ENCODE data around the gene FOCAD.

Gene FOCAD

GRCh38 chr9:20684875-20685696 is 1.0 kb downstream of the FOCAD start:
- no peak for DNase-seq

DNA sequence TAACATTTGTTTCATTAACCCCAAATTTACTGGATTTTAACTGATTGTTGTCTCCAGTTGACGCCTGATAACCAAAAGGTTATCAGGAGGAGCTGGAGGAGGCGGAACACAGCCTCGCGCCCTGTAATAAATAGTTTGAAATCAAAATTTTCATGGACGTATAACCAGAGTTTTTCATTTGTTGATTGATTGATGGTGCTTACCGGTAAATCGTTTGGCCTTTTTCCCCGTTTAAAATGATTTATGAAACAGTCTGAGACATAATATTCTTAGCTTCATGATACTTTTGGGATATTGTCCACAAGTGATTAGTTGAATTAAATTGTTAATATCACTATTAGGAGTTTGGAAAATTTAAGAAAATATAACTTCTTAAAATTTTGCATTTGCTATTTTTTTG is 1.7 kb downstream of the FOCAD start:
- no peak for DNase-seq

DNA sequence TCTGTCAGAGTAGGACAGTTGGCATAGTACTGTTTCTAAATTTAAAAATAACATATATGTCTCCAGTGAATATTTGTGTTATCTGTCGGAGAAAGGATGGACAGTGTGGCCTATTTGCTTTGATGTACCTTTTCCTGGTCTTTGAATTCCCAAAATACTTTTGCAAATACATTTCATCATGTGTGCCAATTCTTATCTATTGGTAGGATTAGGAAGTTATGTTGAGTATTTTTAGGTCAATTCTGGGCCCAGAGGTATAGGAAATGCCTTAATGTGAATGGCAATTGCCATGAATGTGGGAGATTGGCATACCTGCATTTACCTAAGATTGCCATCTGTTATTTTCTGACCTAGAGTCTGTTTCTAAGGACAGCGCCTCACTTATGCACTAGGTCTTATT is 5.8 kb downstream of the FOCAD start:
- no peak for DNase-seq

- DNase-seq, result no peak
Observed at GRCh38 chr9:20692554-20692953, 8.5 kb downstream of the FOCAD start.

DNA sequence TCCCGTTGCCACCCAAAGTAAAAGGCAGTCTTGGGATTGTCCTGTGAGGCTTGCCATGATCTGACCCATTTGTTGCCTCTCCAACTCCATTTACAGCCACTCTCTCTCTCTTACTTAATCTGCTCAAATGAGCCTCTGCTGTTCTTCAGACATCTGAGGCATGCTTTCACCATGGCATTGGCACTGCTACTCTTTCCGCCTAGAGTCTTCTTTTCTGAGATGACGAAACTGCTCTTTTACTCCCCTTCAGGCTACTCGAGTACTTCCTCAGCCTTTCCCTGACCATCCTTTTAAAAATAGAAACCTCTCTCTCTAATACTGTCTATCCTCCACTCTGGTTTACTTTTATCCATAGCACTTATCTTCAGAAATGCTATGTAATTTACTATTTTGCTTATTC is 9.0 kb downstream of the FOCAD start:
- no peak for DNase-seq

DNA sequence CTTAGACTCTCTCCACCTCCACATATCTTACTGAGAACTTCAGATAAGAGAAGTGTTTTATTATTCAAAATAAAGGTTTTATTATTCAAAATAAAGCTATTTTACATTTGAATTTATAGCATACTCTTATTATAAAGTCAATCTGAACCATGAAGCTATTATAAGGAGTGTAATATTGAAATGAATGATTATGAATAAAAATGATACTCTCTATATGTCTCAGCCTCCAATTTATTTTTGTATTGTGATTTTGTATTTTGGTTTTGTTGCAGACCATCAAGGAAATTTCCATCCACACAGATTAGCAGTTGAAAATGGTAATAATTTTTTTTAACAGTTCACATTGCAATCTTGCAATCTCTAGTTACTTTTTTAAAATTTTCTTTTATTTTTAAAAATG is 10.2 kb downstream of the FOCAD start:
- no peak for DNase-seq

GRCh38 chr9:20697021-20697719 is 13.1 kb downstream of the FOCAD start:
- DNase-seq, result no peak

DNA sequence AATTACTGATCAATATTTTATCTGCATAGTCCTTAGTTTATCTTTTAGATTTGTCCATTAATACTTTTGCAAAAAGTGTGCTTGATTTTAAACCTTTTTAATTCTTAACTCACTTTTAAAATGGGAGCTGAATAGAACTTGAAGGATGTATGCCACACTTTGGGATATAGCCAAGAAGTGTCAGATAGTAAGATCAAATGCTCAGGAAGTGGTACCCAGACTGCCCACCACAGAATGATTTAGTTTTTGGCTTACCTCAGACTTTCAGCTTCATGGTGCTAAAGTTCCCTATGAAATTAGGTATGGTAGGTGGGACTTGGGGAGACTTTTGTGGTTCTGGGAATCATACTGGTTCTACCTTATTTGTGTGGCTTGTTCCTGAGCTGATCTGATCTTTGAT is 14.7 kb downstream of the FOCAD start:
- no peak for DNase-seq

DNA sequence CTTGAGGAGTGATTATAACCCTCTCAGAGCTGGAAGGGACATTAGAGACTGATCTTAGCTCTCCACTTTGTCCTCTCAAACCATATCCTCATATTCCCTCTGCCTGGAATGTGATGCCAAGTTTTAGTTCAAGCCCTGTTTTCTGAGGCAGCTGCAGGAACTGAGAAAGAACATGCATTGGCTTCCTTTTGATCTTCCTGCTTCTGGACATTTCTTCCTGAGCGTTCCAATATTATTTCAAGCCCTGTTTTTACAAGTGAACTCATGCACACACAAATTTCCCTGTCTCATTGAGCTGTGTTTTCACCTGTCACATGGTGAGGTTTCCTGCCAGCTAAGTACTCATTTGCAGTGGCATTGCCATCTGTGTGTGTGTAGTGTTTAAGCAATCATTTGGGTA is 17.0 kb downstream of the FOCAD start:
- DNase-seq, result no peak

DNA sequence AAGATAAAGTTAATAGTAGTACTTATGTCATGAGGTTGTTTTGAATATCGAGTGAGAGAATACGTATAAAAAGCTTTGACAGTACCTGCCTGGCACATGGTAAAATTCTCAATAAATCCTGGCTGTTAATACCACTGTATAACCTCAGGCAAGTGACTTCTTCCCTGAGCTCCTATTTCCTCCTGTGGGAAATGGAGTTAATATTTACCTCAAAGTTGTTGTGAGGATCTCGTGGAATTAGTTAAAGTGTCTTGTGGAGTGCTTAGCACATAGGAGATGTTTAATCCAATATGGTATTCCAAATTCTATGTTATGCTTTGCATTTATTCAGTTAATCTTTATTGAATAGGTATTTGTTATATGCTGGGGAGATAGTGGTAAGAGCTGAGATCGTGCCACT is 18.5 kb downstream of the FOCAD start:
- no peak for DNase-seq

DNA sequence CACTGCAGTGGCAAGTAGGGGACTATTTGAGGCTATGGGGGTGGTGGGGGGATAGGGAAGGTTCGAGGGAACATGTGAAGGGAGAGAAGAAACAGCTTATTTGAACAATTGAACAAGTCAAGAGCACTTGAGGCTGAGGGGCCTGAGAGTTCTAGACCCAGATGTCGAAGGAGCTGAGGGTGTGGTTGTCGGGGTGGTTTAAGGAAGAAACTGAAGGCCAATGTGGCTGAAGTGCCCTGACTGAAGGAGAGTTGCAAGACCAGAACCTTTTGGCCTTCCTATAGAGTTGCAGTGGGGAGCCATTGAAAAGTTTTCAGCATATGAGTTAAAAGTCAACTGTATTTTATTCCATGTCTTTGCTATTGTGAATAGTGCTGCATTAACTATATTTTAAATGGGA is 19.1 kb downstream of the FOCAD start:
- no peak for DNase-seq

DNA sequence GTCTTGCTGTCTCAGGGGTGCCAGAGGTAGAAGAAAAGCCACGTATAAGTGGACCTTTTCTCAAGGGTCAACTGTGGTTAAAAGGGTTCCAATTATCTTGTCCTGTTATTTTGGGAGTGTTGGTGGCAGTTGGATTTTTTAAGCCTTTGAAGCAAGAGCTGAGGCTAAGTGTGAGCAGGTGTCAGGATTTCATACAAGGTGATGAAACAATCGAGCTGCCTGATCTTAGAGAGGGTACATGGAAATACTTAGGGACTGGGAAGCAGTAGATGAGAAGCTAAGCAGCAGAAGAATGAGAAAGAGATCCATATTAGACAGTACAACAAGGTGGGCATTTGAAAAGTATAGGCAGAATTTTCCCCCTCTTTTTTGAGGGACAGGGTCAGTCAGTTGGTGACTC is 23.6 kb downstream of the FOCAD start:
- no peak for DNase-seq

- no peak for DNase-seq
Observed at GRCh38 chr9:20713172-20713571, 29.1 kb downstream of the FOCAD start.

DNA sequence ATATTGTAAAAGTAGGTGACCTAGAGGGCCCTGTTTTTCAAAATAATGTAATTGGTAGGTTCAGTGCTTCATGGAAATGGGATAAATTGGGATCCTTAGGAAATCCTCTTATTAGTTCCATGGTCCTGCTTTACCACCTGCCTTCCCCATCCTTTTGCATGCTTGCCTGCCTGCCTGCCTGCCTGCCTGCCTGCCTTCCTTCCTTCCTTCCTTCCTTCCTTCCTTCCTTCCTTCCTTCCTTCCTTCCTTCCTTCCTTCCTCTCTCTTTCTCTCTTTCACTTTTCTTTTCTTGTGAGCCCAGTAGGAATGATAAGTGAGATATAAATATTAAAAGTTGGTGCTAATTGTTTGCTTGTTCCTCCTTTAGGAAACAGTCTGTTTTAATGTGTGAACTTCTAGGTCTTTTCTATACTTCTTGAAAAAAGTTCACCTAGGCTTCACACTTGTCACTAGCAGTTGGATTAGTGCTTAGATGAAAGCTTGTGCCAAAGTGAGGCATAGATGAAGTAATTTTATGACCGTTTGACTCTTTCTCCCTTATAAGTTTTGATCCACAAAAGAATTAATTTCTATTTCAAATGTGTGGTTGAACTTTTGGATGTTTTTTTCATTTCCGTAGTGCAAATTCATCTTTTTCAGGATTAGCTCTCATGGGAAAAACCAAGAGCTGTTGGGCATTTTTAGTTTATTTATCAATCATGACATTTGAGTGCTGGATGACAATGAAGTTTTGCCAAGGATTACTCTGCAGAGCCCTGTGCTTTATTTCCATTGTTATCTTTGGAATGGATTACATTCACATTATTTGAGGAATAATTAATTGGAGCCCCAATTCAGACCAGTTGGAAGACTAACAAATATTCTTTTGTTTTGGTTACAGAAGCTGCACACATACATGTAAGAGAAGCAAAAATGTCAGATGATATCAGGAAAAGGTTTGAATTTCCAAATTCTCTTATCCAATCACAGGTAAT is 30.7 kb downstream of the FOCAD start:
- DNase-seq, result no peak

DNA sequence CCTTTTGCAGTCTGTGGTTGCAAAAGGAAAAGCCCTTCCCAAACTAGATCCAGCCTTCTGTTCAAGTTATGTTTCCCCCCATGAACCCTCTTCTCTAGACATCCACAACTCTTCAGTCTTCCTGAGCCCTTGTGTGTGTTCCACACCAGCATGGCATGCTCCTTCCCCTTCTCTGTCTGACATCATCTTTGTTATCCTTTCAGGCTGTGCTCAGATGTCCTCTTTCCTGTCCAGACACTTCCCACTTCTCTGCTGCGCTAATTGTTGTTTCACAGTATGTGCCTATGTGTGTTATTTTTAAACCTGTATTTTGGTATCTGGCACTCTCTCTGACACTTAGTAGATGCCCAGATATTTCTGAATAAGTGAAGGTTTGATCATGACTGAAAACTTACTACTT is 38.2 kb downstream of the FOCAD start:
- DNase-seq, result no peak

DNA sequence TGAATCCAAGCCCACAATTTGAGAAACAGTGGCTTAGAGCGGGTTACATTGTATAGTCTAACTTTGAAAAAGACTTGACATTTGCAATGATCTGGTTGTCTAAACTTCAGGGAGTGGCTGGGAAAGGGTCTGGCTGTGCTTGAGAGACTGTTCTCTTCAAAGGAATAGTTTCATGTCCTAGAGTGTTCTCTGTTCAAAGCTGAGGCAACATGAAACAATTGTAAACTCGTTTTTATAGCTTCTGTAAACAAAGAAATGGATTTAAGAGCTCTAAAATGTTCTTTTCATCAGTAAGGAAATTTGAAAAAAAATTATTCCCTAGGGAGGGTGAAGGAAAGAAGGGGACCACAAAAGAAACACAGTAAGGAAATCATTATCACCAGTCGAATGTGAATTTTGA is 41.6 kb downstream of the FOCAD start:
- no peak for DNase-seq

- no peak for DNase-seq
Observed at GRCh38 chr9:20726144-20726543, 42.1 kb downstream of the FOCAD start.

DNA sequence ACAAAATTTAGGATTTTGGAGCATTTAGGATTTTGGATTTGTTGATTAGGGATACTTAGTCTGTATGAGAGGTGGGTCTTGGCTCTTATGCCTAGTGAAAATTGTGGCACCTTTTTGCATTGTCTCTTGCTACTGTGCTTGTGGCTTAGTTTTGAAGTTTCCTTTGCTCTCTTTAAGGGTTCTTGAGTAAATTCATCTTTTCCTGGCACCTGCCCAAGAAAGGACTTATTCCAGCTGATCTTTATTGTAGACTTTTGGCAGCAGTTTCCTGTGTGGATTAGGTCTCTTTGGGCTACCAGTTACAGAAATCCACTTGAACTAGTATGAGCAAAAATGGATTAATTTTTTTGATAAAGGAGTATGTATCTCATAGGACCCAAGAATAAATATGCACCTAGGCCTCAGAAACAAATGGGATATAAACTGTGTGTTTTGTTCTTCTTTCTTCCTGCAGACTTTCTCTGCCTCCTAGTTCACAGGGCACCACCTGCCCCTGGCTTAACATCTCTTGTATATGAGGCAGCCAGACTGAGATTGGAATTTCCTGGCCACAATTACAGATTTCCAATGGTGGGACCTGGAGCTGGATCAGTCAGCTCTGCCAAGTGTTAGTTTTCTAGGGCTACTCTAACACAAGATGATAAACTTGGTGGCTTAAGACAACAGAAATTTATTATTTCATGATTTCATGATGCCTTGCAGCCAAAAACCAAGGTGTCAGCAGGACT is 44.6 kb downstream of the FOCAD start:
- DNase-seq, result no peak

GRCh38 chr9:20729523-20729922 is 45.5 kb downstream of the FOCAD start:
- DNase-seq, result no peak

DNA sequence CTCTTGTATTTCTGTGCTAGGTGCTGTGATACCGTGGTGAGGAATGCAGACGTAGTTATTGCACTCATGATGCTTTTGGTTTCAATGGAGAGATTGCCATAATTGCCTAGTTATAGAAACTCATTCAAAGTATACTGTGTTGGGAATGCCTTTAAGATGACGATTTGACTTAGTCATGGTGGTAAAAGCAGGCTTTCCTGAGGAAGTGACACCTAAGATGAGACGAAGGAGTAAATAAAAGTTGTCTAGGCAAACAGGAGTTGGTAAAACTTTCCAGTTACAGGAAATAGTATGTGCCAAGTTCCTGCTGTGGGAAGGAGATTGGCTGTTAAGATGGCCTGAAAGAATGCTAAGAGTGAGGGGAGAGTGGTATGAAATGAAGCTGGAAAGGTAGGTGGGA is 48.1 kb downstream of the FOCAD start:
- DNase-seq, result no peak

DNA sequence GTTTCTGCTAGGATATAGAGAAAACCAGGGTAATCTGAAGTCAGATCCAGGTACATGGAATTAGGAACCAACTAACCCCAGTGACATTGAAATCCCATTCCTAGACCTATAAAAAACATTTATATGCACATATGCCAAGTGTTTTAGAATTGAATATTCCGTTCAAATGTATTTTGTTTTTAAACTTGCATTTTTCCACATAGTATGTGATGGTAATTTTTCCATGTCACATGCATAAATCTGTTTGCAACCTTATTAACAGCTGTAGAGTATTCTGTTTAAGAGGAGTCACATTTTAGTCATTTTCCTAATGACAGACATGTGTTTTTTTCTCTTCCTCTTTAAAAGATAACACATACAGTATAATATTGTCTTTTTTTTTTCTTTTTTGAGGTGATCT is 50.2 kb downstream of the FOCAD start:
- no peak for DNase-seq

- no peak for DNase-seq
Observed at GRCh38 chr9:20740304-20740703, 56.2 kb downstream of the FOCAD start.
